HL-60 (cell line): Measurements from ENCODE around the gene IRAK1BP1.

Source experiments
- POLR2AphosphoS5 ChIP-seq: IDR thresholded peaks from 2 replicates; pipeline ENCODE4 v1.6.1; 2012; ENCODE audit warnings: low read depth
- TF ChIP-seq, protein P1 (sequence below): IDR thresholded peaks from one replicate; pipeline ENCODE4 v1.5.1; 2011; ENCODE audit warnings: low read length, control low read depth, inconsistent platforms; ENCODE audit not compliant: insufficient read depth

DNA sequence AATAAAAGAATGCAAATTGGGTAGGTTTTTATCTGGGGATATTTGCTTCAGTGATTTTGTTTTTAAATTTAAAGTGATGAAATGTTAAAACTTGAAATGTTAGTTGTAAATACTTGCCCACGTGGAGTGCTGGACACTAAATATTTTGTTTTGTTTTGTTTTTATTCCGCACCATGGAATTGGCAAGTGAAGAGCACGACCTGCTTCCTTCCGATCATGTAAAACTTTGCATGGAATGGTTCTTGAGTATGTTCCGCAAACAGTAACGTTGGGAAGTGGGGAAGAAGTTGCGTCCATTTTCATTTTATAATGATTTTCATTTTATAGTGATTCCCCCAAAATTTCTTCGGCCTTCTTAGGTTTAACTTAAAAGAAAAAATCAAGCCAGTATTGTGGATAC is 765 bp downstream of the IRAK1BP1 start:
- TF ChIP-seq, protein P1, sequence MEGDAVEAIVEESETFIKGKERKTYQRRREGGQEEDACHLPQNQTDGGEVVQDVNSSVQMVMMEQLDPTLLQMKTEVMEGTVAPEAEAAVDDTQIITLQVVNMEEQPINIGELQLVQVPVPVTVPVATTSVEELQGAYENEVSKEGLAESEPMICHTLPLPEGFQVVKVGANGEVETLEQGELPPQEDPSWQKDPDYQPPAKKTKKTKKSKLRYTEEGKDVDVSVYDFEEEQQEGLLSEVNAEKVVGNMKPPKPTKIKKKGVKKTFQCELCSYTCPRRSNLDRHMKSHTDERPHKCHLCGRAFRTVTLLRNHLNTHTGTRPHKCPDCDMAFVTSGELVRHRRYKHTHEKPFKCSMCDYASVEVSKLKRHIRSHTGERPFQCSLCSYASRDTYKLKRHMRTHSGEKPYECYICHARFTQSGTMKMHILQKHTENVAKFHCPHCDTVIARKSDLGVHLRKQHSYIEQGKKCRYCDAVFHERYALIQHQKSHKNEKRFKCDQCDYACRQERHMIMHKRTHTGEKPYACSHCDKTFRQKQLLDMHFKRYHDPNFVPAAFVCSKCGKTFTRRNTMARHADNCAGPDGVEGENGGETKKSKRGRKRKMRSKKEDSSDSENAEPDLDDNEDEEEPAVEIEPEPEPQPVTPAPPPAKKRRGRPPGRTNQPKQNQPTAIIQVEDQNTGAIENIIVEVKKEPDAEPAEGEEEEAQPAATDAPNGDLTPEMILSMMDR, result no peak
- TF ChIP-seq POLR2AphosphoS5, result no peak
